ENCODE results near the gene ZNF774.
"Not testable (repeated sequence)": the region's sequence is repeated elsewhere in the genome, so short reads cannot be mapped to it uniquely, and the experiment has no call there.

Gene ZNF774

DNA sequence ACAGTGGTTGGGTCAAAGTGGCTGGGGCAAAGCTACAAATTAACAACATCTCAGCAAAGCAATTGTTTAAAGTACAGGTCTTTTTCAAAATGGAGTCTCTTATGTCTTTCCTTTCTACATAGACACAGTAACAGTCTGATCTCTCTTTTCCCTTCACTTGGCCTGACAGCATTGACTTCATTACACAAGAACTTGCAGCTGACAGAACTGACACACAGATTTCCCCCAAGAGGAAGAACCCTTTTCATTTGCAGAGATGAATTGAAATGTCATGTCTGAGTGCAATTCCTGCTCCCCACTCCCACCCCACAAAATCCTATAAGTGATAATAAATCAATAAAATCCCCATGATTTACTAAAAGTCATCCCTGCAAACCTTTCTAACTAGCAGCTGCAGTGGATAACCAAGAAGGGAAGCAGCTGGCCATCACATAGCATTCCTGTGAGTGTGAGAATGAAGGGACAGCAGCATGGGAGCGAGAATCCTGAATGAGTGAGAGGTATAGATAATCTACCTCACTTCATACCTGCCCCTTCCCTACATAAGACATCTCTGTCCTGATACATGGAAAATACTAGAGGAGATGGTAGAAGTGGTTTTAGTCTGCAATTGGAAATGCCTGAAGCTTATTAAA lies 4.5 kb upstream of the ZNF774 start:
- DNase-seq = not testable (repeated sequence)

- no peak for DNase-seq
These were observed 3.6 kb upstream of the ZNF774 start for GRCh38 chr15:90348456-90348855.

DNA sequence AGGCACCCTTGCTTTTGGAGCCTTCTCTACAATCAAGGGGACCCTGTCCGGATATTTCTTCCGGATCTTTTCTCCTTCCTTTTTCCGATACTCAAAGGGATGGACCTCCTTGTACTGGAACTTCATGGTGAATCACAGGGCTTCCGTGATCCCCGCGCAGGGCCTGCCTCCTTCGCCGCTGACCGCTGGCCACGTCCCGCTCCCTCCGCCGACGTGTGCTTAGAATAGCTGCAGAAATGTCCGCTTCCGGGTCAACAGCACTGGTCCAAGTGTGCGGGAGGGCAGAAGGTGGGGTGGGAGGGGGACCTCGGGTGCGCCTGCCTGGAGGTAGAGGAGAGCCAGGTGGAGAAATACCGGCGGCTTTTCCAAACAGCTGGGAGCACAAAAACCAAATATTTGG lies 3.0 kb upstream of the ZNF774 start:
- no peak for DNase-seq

GRCh38 chr15:90349821-90350220 lies 2.3 kb upstream of the ZNF774 start:
- DNase-seq = no peak

DNA sequence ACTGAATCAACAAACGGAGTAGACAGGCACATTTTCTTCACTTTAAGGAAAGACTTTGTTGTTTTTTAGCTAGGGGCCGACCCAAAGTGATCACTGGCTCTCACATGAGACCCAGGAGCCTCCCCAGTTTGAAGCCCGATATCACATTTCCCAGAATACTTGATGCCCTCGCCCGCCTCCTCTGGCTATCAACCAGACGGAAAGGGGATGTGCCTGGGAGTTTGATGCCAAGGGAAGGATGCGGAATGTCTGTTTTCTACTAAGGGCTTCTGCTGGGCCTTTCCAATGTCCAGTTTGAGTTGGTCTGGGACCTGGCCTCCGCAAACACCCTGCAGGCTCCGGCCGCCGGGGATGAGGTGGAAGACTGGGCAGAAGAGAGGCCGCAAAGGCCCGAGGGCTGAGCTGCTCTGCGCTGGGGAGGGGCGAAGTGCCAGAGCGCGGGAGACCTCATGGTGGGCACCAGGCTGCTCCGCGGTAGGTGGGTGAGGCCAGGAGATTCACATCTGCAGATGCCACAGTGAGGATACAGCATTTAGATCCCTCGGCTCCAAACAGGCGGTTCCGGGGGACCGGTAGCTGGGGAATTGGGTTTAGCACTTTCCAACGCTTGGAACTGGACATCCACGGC lies 491 bp upstream of the ZNF774 start:
- DNase-seq = no peak

DNA sequence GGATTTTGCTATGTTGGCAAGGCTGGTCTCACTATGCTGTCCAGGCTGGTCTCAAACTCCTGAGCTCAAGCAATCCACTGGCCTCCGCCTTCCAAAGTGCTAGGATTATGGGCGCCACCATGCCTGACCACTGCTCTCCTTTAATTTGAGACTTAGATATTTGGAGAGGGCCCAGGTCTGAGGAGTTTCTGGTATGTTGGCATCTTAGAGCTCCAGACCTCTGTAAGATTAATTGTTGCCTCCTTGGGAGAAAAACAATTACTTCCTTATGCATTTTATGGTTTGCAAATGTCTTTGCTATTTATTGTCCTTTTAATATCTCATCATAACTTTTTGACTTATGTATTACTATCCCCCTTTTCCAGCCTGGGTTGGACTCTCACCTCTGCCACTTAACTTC lies 2.9 kb downstream of the ZNF774 start:
- no peak for DNase-seq

- DNase-seq = no peak
These were observed 6.3 kb downstream of the ZNF774 start for GRCh38 chr15:90358124-90359033.

GRCh38 chr15:90360746-90361145 lies 8.7 kb downstream of the ZNF774 start:
- no peak for DNase-seq

- DNase-seq = no peak
These were observed 10.8 kb downstream of the ZNF774 start for GRCh38 chr15:90362936-90363212.

GRCh38 chr15:90364251-90364650 lies 12.2 kb downstream of the ZNF774 start:
- no peak for DNase-seq

DNA sequence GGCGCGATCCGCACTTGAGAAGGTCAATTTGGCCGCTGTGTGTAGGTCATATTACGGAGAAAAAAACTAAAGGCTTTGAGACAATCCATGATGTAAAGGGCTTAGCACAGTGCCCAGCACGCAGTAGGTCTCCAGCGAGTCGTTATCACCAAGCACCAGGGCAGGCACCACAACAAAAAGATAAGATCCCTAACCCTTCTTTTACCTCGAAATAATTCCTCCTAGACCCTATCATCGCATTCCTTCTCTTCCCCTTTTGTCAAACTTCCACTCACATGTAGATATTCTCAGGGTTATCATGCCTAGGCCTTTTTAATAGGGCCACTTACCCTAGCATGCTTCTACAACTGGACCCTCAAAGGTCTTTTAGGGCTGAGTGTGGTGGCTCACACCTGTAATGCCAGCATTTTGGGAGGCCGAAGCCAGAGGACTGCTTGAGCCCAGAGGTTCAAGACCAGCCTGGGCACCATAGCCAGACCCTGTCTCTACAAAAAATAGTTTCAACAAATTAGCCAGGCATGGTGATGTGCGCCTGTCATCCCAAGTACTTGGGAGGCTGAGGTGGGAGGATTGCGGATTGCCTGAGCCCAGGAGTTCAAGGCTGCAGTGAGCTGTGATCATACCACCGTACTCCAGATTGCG lies 13.5 kb downstream of the ZNF774 start:
- no peak for DNase-seq

GRCh38 chr15:90367576-90367975 lies 15.5 kb downstream of the ZNF774 start:
- DNase-seq = no peak

DNA sequence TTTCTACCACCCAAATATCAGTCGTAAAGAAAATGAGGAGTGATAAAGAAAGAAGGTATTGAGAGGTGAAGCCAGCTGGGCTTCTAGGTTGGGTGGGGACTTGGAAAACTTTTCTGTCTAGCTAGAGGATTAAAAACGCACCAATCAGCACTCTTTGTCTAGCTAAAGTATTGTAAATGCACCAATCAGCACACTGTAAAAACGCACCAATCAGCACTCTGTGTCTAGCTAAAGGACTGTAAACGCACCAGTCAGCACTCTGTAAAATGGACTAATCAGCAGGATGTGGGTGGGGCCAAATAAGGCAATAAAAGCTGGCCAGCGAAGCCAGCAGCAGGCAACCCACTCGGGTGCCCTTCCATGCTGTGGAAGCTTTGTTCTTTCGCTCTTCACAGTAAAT lies 23.0 kb downstream of the ZNF774 start:
- DNase-seq = no peak

DNA sequence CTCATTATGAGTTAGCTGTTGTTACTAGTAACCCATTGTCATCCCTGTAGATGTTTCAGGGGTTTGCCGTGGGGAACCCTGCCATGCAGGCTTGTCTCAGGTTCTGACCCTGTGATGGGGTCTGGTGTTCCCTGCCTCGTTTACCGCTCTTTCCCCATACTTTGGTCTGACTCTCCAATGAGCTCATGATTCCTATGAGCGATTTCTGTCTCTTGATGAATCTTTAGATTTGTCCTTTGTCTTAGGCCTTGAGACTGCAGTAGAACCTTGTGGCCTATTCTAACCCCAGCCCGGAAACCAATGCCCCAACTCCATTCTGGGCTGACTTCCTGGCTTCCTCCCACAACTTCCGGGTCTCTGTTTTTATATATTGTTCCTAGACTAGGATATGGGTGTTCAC lies 24.7 kb downstream of the ZNF774 start:
- DNase-seq = no peak

DNA sequence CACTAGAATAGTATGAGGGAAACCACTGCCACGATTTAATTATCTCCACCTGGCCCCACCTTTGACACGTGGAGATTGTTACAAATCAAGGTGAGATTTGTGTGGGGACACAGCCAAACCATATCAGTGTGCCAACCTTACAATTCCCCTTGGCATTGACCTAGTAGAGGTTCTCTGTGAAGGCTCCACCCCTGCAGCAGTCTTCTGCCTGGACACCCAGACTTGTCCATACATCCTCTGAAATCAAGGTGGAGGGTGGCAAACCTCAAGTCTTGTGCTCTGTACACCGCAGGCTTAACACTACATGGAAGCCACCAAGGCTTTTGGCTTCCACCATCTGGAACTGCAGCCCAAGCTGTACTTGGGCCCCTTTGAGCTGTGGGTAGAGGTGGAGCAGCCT lies 27.2 kb downstream of the ZNF774 start:
- no peak for DNase-seq

DNA sequence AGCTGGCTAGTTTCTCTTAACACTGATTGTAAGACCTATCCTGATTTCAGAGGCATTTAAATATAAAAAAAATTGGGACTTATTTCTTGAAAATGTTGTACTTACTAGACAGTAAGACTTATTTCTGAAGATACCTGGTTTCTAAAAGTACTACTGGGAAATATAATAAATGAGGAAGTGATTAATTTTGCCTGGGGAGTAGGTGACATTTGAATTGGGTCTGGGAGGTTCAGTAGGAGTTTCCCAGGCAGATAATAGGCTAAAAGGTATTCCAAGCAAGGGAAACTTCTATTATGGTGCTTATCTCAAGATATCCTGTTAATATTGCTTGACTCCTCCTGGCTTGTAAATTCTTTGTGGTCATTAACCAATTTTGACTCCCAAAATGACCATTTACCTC lies 29.4 kb downstream of the ZNF774 start:
- DNase-seq = no peak

GRCh38 chr15:90382320-90382719 lies 30.2 kb downstream of the ZNF774 start:
- no peak for DNase-seq

DNA sequence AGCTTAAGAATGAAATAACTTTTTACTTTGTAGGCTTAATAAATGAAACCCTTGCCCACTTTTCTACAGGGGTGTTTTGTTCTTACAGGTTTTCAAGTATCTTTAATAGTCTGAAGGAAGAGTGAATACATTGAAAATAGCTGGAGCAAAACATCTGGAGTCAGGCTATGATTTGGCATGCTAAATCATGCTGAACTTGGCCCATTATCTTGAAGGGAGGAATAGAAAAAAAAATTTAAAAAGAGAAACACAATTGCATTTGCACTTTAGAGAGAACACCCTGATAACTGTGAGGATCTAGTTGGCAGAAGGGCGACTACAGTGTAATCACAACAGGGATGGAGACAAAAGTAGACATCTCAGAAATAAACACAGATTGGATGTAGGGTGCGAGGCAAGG lies 34.1 kb downstream of the ZNF774 start:
- DNase-seq = no peak

DNA sequence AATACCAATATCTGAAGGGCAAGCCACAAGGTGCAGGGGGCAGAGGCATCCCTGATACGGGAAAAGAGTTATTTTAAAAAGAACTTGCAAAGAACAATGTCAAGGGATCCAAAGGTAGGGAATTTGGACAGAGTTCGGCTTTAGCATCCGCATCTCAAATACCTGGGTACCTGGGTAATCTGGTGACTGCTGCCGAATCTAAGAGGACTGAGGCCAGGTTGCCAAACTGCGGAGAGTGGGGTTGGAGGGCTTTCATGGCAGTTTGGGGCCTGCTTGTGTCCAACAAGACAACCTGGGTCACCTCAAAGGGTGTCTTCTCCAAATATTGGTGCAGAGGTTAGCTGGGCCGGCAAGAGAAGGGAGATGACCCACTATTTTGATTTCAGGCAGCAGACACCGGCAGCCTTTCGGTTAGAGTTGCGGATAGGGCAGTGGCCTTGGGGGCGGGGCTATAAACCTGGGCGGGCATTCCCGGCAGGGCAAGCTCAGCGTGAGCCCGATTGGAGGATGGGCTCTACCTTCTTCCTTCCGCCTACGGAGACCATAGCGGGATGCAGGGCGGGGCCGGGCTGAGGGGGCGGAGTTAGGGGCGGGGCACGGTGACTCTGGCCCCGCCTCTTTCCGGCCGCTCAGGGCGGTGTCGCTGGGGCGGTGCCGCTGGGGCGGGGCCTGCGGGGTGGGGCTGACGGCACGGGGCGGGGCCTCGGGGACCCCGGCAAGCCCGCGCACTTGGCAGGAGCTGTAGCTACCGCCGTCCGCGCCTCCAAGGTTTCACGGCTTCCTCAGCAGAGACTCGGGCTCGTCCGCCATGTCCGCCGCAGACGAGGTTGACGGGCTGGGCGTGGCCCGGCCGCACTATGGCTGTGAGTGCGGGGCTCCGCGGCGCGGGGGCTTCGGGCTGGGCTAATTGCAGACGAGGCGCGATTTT lies 35.7 kb downstream of the ZNF774 start, which contains the start of gene IQGAP1:
Gene IQGAP1, plus strand, starts transcription at position 709 of the 928 bp plus-strand sequence. Its CDS starts 100 bp downstream, at position 809.
- peak; percentile 88 for DNase-seq

DNA sequence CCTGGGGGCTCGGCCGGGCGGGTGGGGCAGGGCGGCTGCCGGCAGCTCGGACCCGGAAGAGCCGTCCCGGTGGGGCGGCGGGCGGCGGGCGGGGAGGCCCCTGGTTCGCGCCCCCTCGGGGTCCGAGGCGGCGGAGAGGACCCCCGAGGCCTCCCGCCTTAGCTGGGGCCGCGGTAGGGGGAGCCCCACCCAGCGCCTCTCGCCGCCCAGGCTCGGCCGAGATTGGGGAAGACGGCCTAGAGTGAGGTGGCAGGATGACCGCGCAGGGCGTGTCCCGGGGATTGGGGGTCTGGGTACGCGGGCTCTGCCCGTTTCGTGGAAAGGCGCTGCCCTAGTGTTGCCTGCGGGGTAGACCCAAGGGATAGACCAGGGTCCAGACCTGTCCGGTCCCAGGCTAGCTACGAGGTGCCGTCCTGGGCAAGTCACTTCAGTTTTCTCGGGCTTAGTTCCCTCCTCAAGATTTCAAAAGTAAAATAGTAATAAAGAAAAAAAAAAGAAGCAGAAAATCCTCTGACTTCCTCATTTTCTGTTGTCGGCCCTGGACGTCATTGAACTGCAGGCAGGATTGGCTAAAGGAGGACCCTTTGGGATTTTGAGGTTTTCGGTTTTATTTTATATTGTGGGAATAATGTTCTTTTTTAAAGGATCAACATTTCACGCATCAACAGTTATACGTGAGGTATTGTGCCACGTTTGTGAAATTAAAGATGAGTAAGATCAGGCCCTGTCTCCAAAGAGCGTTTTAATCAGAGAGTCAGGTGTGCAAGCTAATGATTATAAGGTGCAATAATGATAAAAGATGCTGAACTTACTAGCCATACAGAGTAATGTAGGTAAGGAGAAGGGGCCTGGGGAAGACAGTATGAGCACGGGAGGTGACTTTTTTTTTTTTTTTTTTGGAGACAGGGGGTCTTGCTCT lies 36.6 kb downstream of the ZNF774 start:
- peak; percentile 31 for DNase-seq

- no peak for DNase-seq
These were observed 37.4 kb downstream of the ZNF774 start for GRCh38 chr15:90389513-90389912.

All from NCI-H2227 treated with DMSO at 0.1 percent for 48 hours (cell line).